OCI-LY1 (cell line): Measurements from ENCODE around the gene KLHL6.

ENCODE experiments used
- H2AFZ ChIP-seq: fragments of 200-600 bp; sonication (generic), shearing (Covaris generic); 2 replicates; pipeline ENCODE4 v1.6.0; 2014; ENCODE audit warnings: antibody characterized with exemption, mild to moderate bottlenecking, low read length
- H3F3A ChIP-seq: fragments of 200-600 bp; sonication (generic), shearing (Covaris generic); 2 replicates; pipeline ENCODE4 v1.6.0; 2014; ENCODE audit warnings: mild to moderate bottlenecking, antibody characterized with exemption, low read length, moderate library complexity; ENCODE audit not compliant: insufficient read depth
- H3K27ac ChIP-seq: fragments of 200-600 bp; sonication (generic); 2 replicates; pipeline ENCODE4 v1.5.1; 2014; ENCODE audit warnings: low read length, mixed run types, mild to moderate bottlenecking, low read depth; ENCODE audit not compliant: poor library complexity, severe bottlenecking
- H3K27me3 ChIP-seq: fragments of 200-600 bp; sonication (generic); 2 replicates; pipeline ENCODE4 v1.6.0; 2014; ENCODE audit warnings: antibody characterized with exemption, mild to moderate bottlenecking, low read length, moderate library complexity; ENCODE audit not compliant: insufficient read depth
- H3K36me3 ChIP-seq: fragments of 200-600 bp; sonication (generic); 2 replicates; pipeline ENCODE4 v1.6.1; 2014; ENCODE audit warnings: mild to moderate bottlenecking, antibody characterized with exemption, low read length, moderate library complexity, mixed read lengths; ENCODE audit not compliant: insufficient read depth
- H3K4me1 ChIP-seq: fragments of 200-600 bp; sonication (generic); 2 replicates; pipeline ENCODE4 v1.5.1; 2014; ENCODE audit warnings: mild to moderate bottlenecking, low read length, moderate library complexity; ENCODE audit not compliant: insufficient read depth, severe bottlenecking
- H3K4me2 ChIP-seq: fragments of 200-600 bp; sonication (generic), shearing (Covaris generic); 2 replicates; pipeline ENCODE4 v1.6.1; 2014; ENCODE audit warnings: low read length
- H3K4me3 ChIP-seq: fragments of 200-600 bp; sonication (generic); 2 replicates; pipeline ENCODE4 v1.5.1; 2014; ENCODE audit warnings: low read length, low read depth, mild to moderate bottlenecking, mixed read lengths; ENCODE audit not compliant: poor library complexity, severe bottlenecking
- H3K79me2 ChIP-seq: fragments of 200-600 bp; shearing (Covaris generic); 2 replicates; pipeline ENCODE4 v1.6.1; 2016; ENCODE audit warnings: mixed run types, low read length, mixed read lengths; ENCODE audit not compliant: insufficient read depth
- H3K9ac ChIP-seq: fragments of 200-600 bp; sonication (generic), shearing (Covaris generic); 2 replicates; pipeline ENCODE4 v1.6.1; 2014; ENCODE audit warnings: mild to moderate bottlenecking, low read length, mixed read lengths
- H3K9me2 ChIP-seq: fragments of 200-600 bp; sonication (generic), shearing (Covaris generic); 2 replicates; pipeline ENCODE4 v1.6.1; 2014; ENCODE audit warnings: low read depth, mild to moderate bottlenecking, low read length, mixed read lengths
- H3K9me3 ChIP-seq: fragments of 200-600 bp; shearing (Covaris generic); 2 replicates; pipeline ENCODE4 v1.6.1; 2014; ENCODE audit warnings: low read length, mixed read lengths
- H4K20me1 ChIP-seq: fragments of 200-600 bp; sonication (generic), shearing (Covaris generic); 2 replicates; pipeline ENCODE4 v1.6.0; 2016; ENCODE audit warnings: mild to moderate bottlenecking, low read length; ENCODE audit not compliant: insufficient read depth
- EZH2 ChIP-seq: fragments of 200-600 bp; sonication (generic), shearing (Covaris generic); IDR thresholded peaks from 2 replicates; pipeline ENCODE4 v1.8.0; 2017; ENCODE audit warnings: borderline replicate concordance, mixed run types, mild to moderate bottlenecking, antibody characterized with exemption, low read length, moderate library complexity, mixed read lengths
- TF ChIP-seq, protein P1 (sequence below): fragments of 200-600 bp; sonication (generic), shearing (Covaris generic); IDR thresholded peaks from 2 replicates; pipeline ENCODE4 v1.5.1; 2017; ENCODE audit warnings: mild to moderate bottlenecking, antibody characterized with exemption, low read length, moderate library complexity, mixed read lengths

Gene KLHL6

GRCh38 chr3:183555541-183556081, at the start of gene KLHL6:
TSS of gene KLHL6 (minus strand) at chr3:183555706. CDS start at chr3:183555653, 53 bp downstream.
- no peak within 1 kb of the TSS for H2AFZ ChIP-seq
- no peaks in the 10 kb centered on the region for H4K20me1 ChIP-seq
- H3K79me2 ChIP-seq, result peaks cover 47% of the 10 kb centered on the region
- peaks cover 32% of the 10 kb centered on the region for H3K36me3 ChIP-seq
- H3K9me2 ChIP-seq, result no peaks in the 10 kb centered on the region
- no peak for TF ChIP-seq EZH2
- H3F3A ChIP-seq, result peaks cover 5% of the 10 kb centered on the region; the same call in 1 of the 2 replicates
- H3K27me3 ChIP-seq, result no peaks in the 10 kb centered on the region
- peak within 1 kb of the TSS; percentile 86 for H3K9ac ChIP-seq
- peak within 1 kb of the TSS; percentile 94 for H3K4me3 ChIP-seq
- H3K9me3 ChIP-seq, result no peaks in the 10 kb centered on the region
- H3K27ac ChIP-seq, result peak within 1 kb of the TSS; percentile 95
- peaks cover 57% of the 10 kb centered on the region for H3K4me1 ChIP-seq
- peak within 1 kb of the TSS; percentile 97 for H3K4me2 ChIP-seq

- Histone ChIP-seq H3K4me2 (no peak overlapping the region), H3K36me3 (no peaks in the 10 kb centered on the region), H3K27ac (no peak overlapping the region), H2AFZ (no peak overlapping the region), H3K9me3 (peaks cover 16% of the 10 kb centered on the region), H3K4me1 (peaks cover 2% of the 10 kb centered on the region), H4K20me1 (no peaks in the 10 kb centered on the region), H3K9me2 (no peaks in the 10 kb centered on the region), H3F3A (no peaks in the 10 kb centered on the region), H3K27me3 (no peaks in the 10 kb centered on the region), H3K4me3 (no peak overlapping the region), H3K79me2 (no peaks in the 10 kb centered on the region), H3K9ac (no peak overlapping the region)
- TF ChIP-seq, protein P1, sequence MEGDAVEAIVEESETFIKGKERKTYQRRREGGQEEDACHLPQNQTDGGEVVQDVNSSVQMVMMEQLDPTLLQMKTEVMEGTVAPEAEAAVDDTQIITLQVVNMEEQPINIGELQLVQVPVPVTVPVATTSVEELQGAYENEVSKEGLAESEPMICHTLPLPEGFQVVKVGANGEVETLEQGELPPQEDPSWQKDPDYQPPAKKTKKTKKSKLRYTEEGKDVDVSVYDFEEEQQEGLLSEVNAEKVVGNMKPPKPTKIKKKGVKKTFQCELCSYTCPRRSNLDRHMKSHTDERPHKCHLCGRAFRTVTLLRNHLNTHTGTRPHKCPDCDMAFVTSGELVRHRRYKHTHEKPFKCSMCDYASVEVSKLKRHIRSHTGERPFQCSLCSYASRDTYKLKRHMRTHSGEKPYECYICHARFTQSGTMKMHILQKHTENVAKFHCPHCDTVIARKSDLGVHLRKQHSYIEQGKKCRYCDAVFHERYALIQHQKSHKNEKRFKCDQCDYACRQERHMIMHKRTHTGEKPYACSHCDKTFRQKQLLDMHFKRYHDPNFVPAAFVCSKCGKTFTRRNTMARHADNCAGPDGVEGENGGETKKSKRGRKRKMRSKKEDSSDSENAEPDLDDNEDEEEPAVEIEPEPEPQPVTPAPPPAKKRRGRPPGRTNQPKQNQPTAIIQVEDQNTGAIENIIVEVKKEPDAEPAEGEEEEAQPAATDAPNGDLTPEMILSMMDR, result no peak
- no peak for TF ChIP-seq EZH2
Measured at GRCh38 chr3:183597959-183598358, 42.5 kb upstream of the KLHL6 start.

GRCh38 chr3:183594636-183595035, 39.1 kb upstream of the KLHL6 start:
- Histone ChIP-seq H2AFZ (no peak overlapping the region), H3K9me2 (no peaks in the 10 kb centered on the region), H3K9ac (no peak overlapping the region), H3K4me3 (no peak overlapping the region), H3K9me3 (peaks cover 16% of the 10 kb centered on the region), H3K79me2 (no peaks in the 10 kb centered on the region), H3K27ac (no peak overlapping the region), H3F3A (peaks cover 5% of the 10 kb centered on the region; the same call in 1 of the 2 replicates), H3K36me3 (no peaks in the 10 kb centered on the region), H3K4me1 (peaks cover 28% of the 10 kb centered on the region), H4K20me1 (no peaks in the 10 kb centered on the region), H3K4me2 (no peak overlapping the region), H3K27me3 (no peaks in the 10 kb centered on the region)
- TF ChIP-seq EZH2, result no peak
- TF ChIP-seq, protein P1, result no peak

DNA sequence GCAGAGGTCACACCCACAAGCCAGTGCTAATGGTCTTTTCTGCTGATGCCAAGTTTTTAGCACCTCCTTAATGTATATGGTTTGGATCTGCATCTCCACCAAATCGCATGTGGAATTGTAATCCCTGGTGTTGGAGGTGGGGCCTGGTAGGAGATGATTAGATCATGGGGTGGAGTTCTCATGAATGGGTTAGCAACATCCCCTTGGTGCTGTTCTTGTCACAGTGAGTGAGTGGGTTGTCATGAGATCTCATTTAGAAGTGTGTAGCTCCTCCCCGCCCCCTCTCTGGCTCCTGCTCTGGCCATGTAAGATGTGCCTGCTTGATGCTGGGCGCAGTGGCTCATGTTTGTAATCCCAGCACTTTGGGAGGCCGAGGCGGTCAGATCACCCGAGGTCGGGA, 37.3 kb upstream of the KLHL6 start:
- no peaks in the 10 kb centered on the region for H4K20me1 ChIP-seq
- peak overlapping the region; percentile 46 for H3K9ac ChIP-seq
- H3K27ac ChIP-seq, result peak overlapping the region; percentile 93
- no peaks in the 10 kb centered on the region for H3K9me2 ChIP-seq
- no peaks in the 10 kb centered on the region for H3K36me3 ChIP-seq
- H3K27me3 ChIP-seq, result no peaks in the 10 kb centered on the region
- peak overlapping the region; percentile 62 for H3K4me2 ChIP-seq
- no peaks in the 10 kb centered on the region for H3K79me2 ChIP-seq
- H3K9me3 ChIP-seq, result peaks cover 5% of the 10 kb centered on the region
- no peak for TF ChIP-seq EZH2
- TF ChIP-seq, protein P1, result no peak
- peak overlapping the region; percentile 37 for H3K4me3 ChIP-seq
- H2AFZ ChIP-seq, result peak overlapping the region; percentile 67
- H3F3A ChIP-seq, result peaks cover 5% of the 10 kb centered on the region; the same call in 1 of the 2 replicates
- H3K4me1 ChIP-seq, result peaks cover 34% of the 10 kb centered on the region
